Trophoblast cell (in vitro differentiated cells and primary cell): ENCODE results near the gene SCG3.

Experiments used
- DNase-seq, 2 donors: peaks; one replicate each; pipeline ENCODE4 v3.0.0-alpha.2; 2016
- H2AFZ ChIP-seq: 2 replicates; pipeline ENCODE4 v1.6.1; 2013; ENCODE audit warnings: low read length, moderate library complexity, mild to moderate bottlenecking; ENCODE audit not compliant: insufficient read depth, poor library complexity
- H2AK5ac ChIP-seq: 2 replicates; pipeline ENCODE4 v1.6.1; 2013; ENCODE audit warnings: mild to moderate bottlenecking, low read length
- H2BK120ac ChIP-seq: 2 replicates; pipeline ENCODE4 v1.6.1; 2013; ENCODE audit warnings: low read length, mild to moderate bottlenecking, moderate library complexity; ENCODE audit not compliant: insufficient read depth, poor library complexity
- H2BK12ac ChIP-seq: 2 replicates; pipeline ENCODE4 v1.6.1; 2013; ENCODE audit warnings: mild to moderate bottlenecking, low read length, moderate library complexity
- H2BK5ac ChIP-seq: 2 replicates; pipeline ENCODE4 v1.6.1; 2013; ENCODE audit warnings: low read length, low read depth, moderate library complexity, mild to moderate bottlenecking; ENCODE audit not compliant: poor library complexity
- H3K14ac ChIP-seq: 2 replicates; pipeline ENCODE4 v1.6.1; 2013; ENCODE audit warnings: mild to moderate bottlenecking, low read length
- H3K18ac ChIP-seq: 2 replicates; pipeline ENCODE4 v1.6.1; 2013; ENCODE audit warnings: mild to moderate bottlenecking, low read length
- H3K23ac ChIP-seq: 2 replicates; pipeline ENCODE4 v1.6.1; 2013; ENCODE audit warnings: low read length
- H3K27ac ChIP-seq: 2 replicates; pipeline ENCODE4 v1.5.1; 2013; ENCODE audit warnings: low read depth, mild to moderate bottlenecking, inconsistent platforms, low read length, moderate library complexity
- H3K27me3 ChIP-seq: 2 replicates; pipeline ENCODE4 v1.6.1; 2013; ENCODE audit warnings: inconsistent platforms, mild to moderate bottlenecking, low read length, moderate library complexity; ENCODE audit not compliant: insufficient read depth
- H3K36me3 ChIP-seq, 2 experiments: 1 replicate in 1 of 2; 2 replicates in 1 of 2; pipeline ENCODE4 v1.6.1; 2013; ENCODE audit warnings: low read length in 2 of 2, mild to moderate bottlenecking in 2 of 2, moderate library complexity in 1 of 2; ENCODE audit not compliant: insufficient read depth in 2 of 2, control insufficient read depth in 1 of 2
- H3K4ac ChIP-seq: 2 replicates; pipeline ENCODE4 v1.6.1; 2013; ENCODE audit warnings: low read depth, mild to moderate bottlenecking, low read length, moderate library complexity
- H3K4me1 ChIP-seq, 2 experiments: 1 replicate in 1 of 2; 2 replicates in 1 of 2; pipeline ENCODE4 v1.6.1; 2013; ENCODE audit warnings: low read length in 2 of 2, mild to moderate bottlenecking in 2 of 2, moderate library complexity in 1 of 2; ENCODE audit not compliant: insufficient read depth in 2 of 2, control insufficient read depth in 1 of 2
- H3K4me2 ChIP-seq: 2 replicates; pipeline ENCODE4 v1.6.1; 2013; ENCODE audit warnings: inconsistent platforms, mild to moderate bottlenecking, low read length, moderate library complexity
- H3K4me3 ChIP-seq: 2 replicates; pipeline ENCODE4 v1.5.1; 2013; ENCODE audit warnings: mild to moderate bottlenecking, low read depth, low read length, inconsistent platforms
- H3K79me1 ChIP-seq: one replicate; pipeline ENCODE4 v1.6.1; 2013; ENCODE audit warnings: low read length
- H3K79me2 ChIP-seq: 2 replicates; pipeline ENCODE4 v1.6.1; 2013; ENCODE audit warnings: low read length, mild to moderate bottlenecking; ENCODE audit not compliant: control insufficient read depth, insufficient read depth, poor library complexity
- H3K9ac ChIP-seq: 2 replicates; pipeline ENCODE4 v1.6.1; 2013; ENCODE audit warnings: mild to moderate bottlenecking, low read length
- H3K9me3 ChIP-seq: 2 replicates; pipeline ENCODE4 v1.6.1; 2013; ENCODE audit warnings: low read depth, mild to moderate bottlenecking, control low read depth, inconsistent platforms, low read length; ENCODE audit not compliant: insufficient read depth
- H4K12ac ChIP-seq: 2 replicates; pipeline ENCODE4 v1.6.1; 2013; ENCODE audit warnings: low read depth, mild to moderate bottlenecking, low read length, moderate library complexity
- H4K8ac ChIP-seq: 2 replicates; pipeline ENCODE4 v1.6.1; 2013; ENCODE audit warnings: low read depth, mild to moderate bottlenecking, low read length, moderate library complexity
- H4K91ac ChIP-seq: one replicate; pipeline ENCODE4 v1.6.1; 2013; ENCODE audit warnings: low read depth, mild to moderate bottlenecking, low read length, moderate library complexity
- WGBS: extraction: QIAGEN DNeasy Blood & Tissue Kit; methylation state at CpG from one replicate; pipeline ENCODE4 v1.1.7; 2013; ENCODE audit warnings: missing lambda C conversion rate; ENCODE audit not compliant: insufficient read length, insufficient coverage; ENCODE audit errors: extremely low coverage; 5-methylcytosine and 5-hydroxymethylcytosine counted together

SCG3 gene

GRCh38 chr15:51692154-51692553 is 10.9 kb downstream of the SCG3 start:
- Histone ChIP-seq H3K9me3 (no peaks in the 10 kb centered on the region), H3K4me2 (no peak overlapping the region), H2BK120ac (no peak overlapping the region), H3K9ac (no peak overlapping the region), H3K79me1 (no peaks in the 10 kb centered on the region), H3K36me3 (no peaks in the 10 kb centered on the region), H3K4me1 (no peaks in the 10 kb centered on the region), H2AFZ (no peak overlapping the region), H3K27ac (no peak overlapping the region), H4K12ac (no peak overlapping the region), H2AK5ac (no peak overlapping the region), H3K27me3 (no peaks in the 10 kb centered on the region), H3K23ac (no peak overlapping the region), H2BK5ac (no peak overlapping the region), H3K14ac (no peak overlapping the region), H4K91ac (no peak overlapping the region), H3K4ac (no peak overlapping the region), H3K79me2 (no peaks in the 10 kb centered on the region), H3K4me3 (no peak overlapping the region), H2BK12ac (no peak overlapping the region), H4K8ac (no peak overlapping the region), H3K18ac (no peak overlapping the region)
- no CpG with 5 or more reads among the region's 3 CpGs for WGBS
- no peak for DNase-seq

- Histone ChIP-seq H4K8ac (no peak overlapping the region), H3K36me3 (peaks cover 0 to 1% of the 10 kb centered on the region in 2 experiments), H3K4me2 (no peak overlapping the region), H3K27me3 (no peaks in the 10 kb centered on the region), H4K91ac (no peak overlapping the region), H3K14ac (no peak overlapping the region), H3K9me3 (no peaks in the 10 kb centered on the region), H3K27ac (no peak overlapping the region), H3K18ac (no peak overlapping the region), H3K4me1 (no peaks in the 10 kb centered on the region), H3K4ac (no peak overlapping the region), H3K79me1 (no peaks in the 10 kb centered on the region), H3K9ac (no peak overlapping the region), H2BK120ac (no peak overlapping the region), H4K12ac (no peak overlapping the region), H2BK12ac (no peak overlapping the region), H3K79me2 (no peaks in the 10 kb centered on the region), H3K4me3 (no peak overlapping the region), H2AK5ac (no peak overlapping the region), H2BK5ac (no peak overlapping the region), H3K23ac (no peak overlapping the region), H2AFZ (no peak overlapping the region)
- WGBS, result no CpG with 5 or more reads among the region's 5 CpGs
- no peak for DNase-seq
These were observed 15.3 kb downstream of the SCG3 start for GRCh38 chr15:51696566-51696965.

GRCh38 chr15:51697163-51697562 is 15.9 kb downstream of the SCG3 start:
- H2AFZ ChIP-seq, result no peak overlapping the region
- H3K18ac ChIP-seq, result no peak overlapping the region
- no peaks in the 10 kb centered on the region for H3K79me1 ChIP-seq
- no peak overlapping the region for H3K4ac ChIP-seq
- no peak overlapping the region for H3K27ac ChIP-seq
- H3K36me3 ChIP-seq, result peaks cover 0 to 2% of the 10 kb centered on the region in 2 experiments
- H3K4me3 ChIP-seq, result no peak overlapping the region
- no peak overlapping the region for H3K9ac ChIP-seq
- no peak for DNase-seq
- no peak overlapping the region for H2BK12ac ChIP-seq
- no peak overlapping the region for H3K14ac ChIP-seq
- H3K27me3 ChIP-seq, result no peaks in the 10 kb centered on the region
- H4K91ac ChIP-seq, result no peak overlapping the region
- no peak overlapping the region for H2BK5ac ChIP-seq
- no peak overlapping the region for H4K12ac ChIP-seq
- no peak overlapping the region for H3K4me2 ChIP-seq
- H3K79me2 ChIP-seq, result no peaks in the 10 kb centered on the region
- H2AK5ac ChIP-seq, result no peak overlapping the region
- no peaks in the 10 kb centered on the region for H3K9me3 ChIP-seq
- H4K8ac ChIP-seq, result no peak overlapping the region
- no CpG with 5 or more reads among the region's 2 CpGs for WGBS
- no peak overlapping the region for H2BK120ac ChIP-seq
- H3K23ac ChIP-seq, result no peak overlapping the region
- no peaks in the 10 kb centered on the region for H3K4me1 ChIP-seq

GRCh38 chr15:51699373-51699772 is 18.1 kb downstream of the SCG3 start:
- Histone ChIP-seq H2BK120ac (no peak overlapping the region), H2BK12ac (no peak overlapping the region), H3K18ac (no peak overlapping the region), H3K4me1 (no peaks in the 10 kb centered on the region), H3K79me2 (no peaks in the 10 kb centered on the region), H3K14ac (no peak overlapping the region), H3K27ac (no peak overlapping the region), H3K9me3 (no peaks in the 10 kb centered on the region), H3K4me2 (no peak overlapping the region), H3K27me3 (no peaks in the 10 kb centered on the region), H3K36me3 (peaks cover 0 to 2% of the 10 kb centered on the region in 2 experiments), H3K23ac (no peak overlapping the region), H3K4ac (no peak overlapping the region), H3K79me1 (no peaks in the 10 kb centered on the region), H4K91ac (no peak overlapping the region), H3K9ac (no peak overlapping the region), H2BK5ac (no peak overlapping the region), H3K4me3 (no peak overlapping the region), H2AK5ac (no peak overlapping the region), H2AFZ (no peak overlapping the region), H4K8ac (no peak overlapping the region), H4K12ac (no peak overlapping the region)
- WGBS, result no CpG with 5 or more reads among the region's 1 CpG
- DNase-seq, result no peak
